ENCODE data around the gene DENND1A.

The DENND1A gene

GRCh38 chr9:123523845-123524244 lies 406.1 kb downstream of the DENND1A start:
- Histone ChIP-seq H3K4me1 (ENCODE audit: insufficient read depth, insufficient read length) (no peaks in the 10 kb centered on the region), H3K36me3 (ENCODE audit: insufficient read depth, insufficient read length, low read length) (no peaks in the 10 kb centered on the region), H3K27me3 (ENCODE audit: insufficient read depth, insufficient read length) (no peaks in the 10 kb centered on the region), H3K9ac (ENCODE audit: insufficient read length, low read depth) (no peak overlapping the region), H3K9me3 (ENCODE audit: insufficient read depth, low read length) (no peaks in the 10 kb centered on the region), H3K4me3 (ENCODE audit: insufficient read length, low read depth) (no peak overlapping the region)
- TF ChIP-seq YY1 (IDR thresholded peaks at IDR 0.05; ENCODE audit: insufficient read depth, insufficient read length): no peak
- TF ChIP-seq SUZ12 (IDR thresholded peaks at IDR 0.05; ENCODE audit: extremely low read depth, insufficient read depth, insufficient read length): no peak
- TF ChIP-seq ZNF274 (IDR thresholded peaks at IDR 0.05; ENCODE audit: low read depth, low read length): no peak
- DNase-seq (ENCODE audit: low read depth, low spot score): no peak

GRCh38 chr9:123523001-123523400 lies 406.9 kb downstream of the DENND1A start:
- Histone ChIP-seq H3K27me3 (ENCODE audit: insufficient read depth, insufficient read length) (no peaks in the 10 kb centered on the region), H3K36me3 (ENCODE audit: insufficient read depth, insufficient read length, low read length) (no peaks in the 10 kb centered on the region), H3K9me3 (ENCODE audit: insufficient read depth, low read length) (no peaks in the 10 kb centered on the region), H3K4me1 (ENCODE audit: insufficient read depth, insufficient read length) (peaks cover 2% of the 10 kb centered on the region), H3K4me3 (ENCODE audit: insufficient read length, low read depth) (no peak overlapping the region), H3K9ac (ENCODE audit: insufficient read length, low read depth) (no peak overlapping the region)
- DNase-seq (ENCODE audit: low read depth, low spot score): no peak
- no peak for TF ChIP-seq YY1 (IDR thresholded peaks at IDR 0.05; ENCODE audit: insufficient read depth, insufficient read length)
- no peak for TF ChIP-seq SUZ12 (IDR thresholded peaks at IDR 0.05; ENCODE audit: extremely low read depth, insufficient read depth, insufficient read length)
- no peak for TF ChIP-seq ZNF274 (IDR thresholded peaks at IDR 0.05; ENCODE audit: low read depth, low read length)

DNA sequence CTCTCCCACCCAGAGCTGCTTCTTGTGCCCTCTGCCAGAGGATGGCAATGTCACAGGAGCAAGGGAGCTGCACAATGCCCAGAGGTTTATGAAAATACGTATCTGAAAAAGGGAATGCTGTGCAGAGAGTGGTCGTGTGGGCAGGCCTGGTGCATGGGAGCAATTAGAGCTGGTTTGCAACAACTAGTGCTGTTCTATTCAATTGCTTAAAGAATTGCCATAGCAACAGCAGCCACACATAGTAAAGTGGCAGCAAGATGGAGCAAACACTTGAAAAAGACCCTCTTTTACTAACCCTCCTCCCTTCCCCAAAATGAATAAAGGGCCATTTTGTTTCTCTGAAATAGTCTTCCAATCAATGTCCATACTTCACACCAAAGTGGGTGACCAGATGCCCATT lies 407.7 kb downstream of the DENND1A start:
- no peaks in the 10 kb centered on the region for H3K36me3 ChIP-seq (ENCODE audit: insufficient read depth, insufficient read length, low read length)
- no peak for TF ChIP-seq ZNF274 (IDR thresholded peaks at IDR 0.05; ENCODE audit: low read depth, low read length)
- TF ChIP-seq SUZ12 (IDR thresholded peaks at IDR 0.05; ENCODE audit: extremely low read depth, insufficient read depth, insufficient read length): no peak
- no peak for TF ChIP-seq YY1 (IDR thresholded peaks at IDR 0.05; ENCODE audit: insufficient read depth, insufficient read length)
- no peaks in the 10 kb centered on the region for H3K27me3 ChIP-seq (ENCODE audit: insufficient read depth, insufficient read length)
- no peak overlapping the region for H3K9ac ChIP-seq (ENCODE audit: insufficient read length, low read depth)
- no peak overlapping the region for H3K4me3 ChIP-seq (ENCODE audit: insufficient read length, low read depth)
- no peaks in the 10 kb centered on the region for H3K9me3 ChIP-seq (ENCODE audit: insufficient read depth, low read length)
- H3K4me1 ChIP-seq (ENCODE audit: insufficient read depth, insufficient read length): peaks cover 2% of the 10 kb centered on the region
- DNase-seq (ENCODE audit: low read depth, low spot score): no peak

DNA sequence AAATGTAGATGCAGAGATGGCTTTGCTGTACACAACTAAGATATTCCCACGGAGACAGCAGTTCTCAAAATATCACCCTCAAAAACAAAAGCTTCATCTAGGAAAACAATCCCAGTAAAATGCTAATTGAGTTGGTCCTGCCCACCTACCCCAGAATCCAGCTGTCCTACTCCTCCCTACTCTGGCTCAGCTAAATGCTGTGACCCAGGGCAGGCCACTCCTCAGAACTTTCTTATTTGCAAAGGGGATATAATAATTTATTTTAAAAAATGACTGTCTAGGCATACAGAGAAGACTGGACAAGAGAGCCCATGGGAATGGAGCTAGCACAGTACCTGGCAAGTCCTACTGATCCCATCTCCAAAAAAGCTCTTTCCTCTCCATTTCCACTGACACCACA lies 411.6 kb downstream of the DENND1A start:
- no peak for DNase-seq (ENCODE audit: low read depth, low spot score)
- peaks cover 2% of the 10 kb centered on the region for H3K4me1 ChIP-seq (ENCODE audit: insufficient read depth, insufficient read length)
- H3K27me3 ChIP-seq (ENCODE audit: insufficient read depth, insufficient read length): no peaks in the 10 kb centered on the region
- no peak overlapping the region for H3K4me3 ChIP-seq (ENCODE audit: insufficient read length, low read depth)
- H3K9me3 ChIP-seq (ENCODE audit: insufficient read depth, low read length): no peaks in the 10 kb centered on the region
- no peaks in the 10 kb centered on the region for H3K36me3 ChIP-seq (ENCODE audit: insufficient read depth, insufficient read length, low read length)
- no peak overlapping the region for H3K9ac ChIP-seq (ENCODE audit: insufficient read length, low read depth)
- TF ChIP-seq ZNF274 (IDR thresholded peaks at IDR 0.05; ENCODE audit: low read depth, low read length) (no peak), SUZ12 (IDR thresholded peaks at IDR 0.05; ENCODE audit: extremely low read depth, insufficient read depth, insufficient read length) (no peak), YY1 (IDR thresholded peaks at IDR 0.05; ENCODE audit: insufficient read depth, insufficient read length) (no peak)

GRCh38 chr9:123517512-123517911 lies 412.4 kb downstream of the DENND1A start:
- DNase-seq (ENCODE audit: low read depth, low spot score): no peak
- no peaks in the 10 kb centered on the region for H3K36me3 ChIP-seq (ENCODE audit: insufficient read depth, insufficient read length, low read length)
- H3K9me3 ChIP-seq (ENCODE audit: insufficient read depth, low read length): no peaks in the 10 kb centered on the region
- no peak overlapping the region for H3K4me3 ChIP-seq (ENCODE audit: insufficient read length, low read depth)
- no peak overlapping the region for H3K9ac ChIP-seq (ENCODE audit: insufficient read length, low read depth)
- TF ChIP-seq ZNF274 (IDR thresholded peaks at IDR 0.05; ENCODE audit: low read depth, low read length): no peak
- no peak for TF ChIP-seq SUZ12 (IDR thresholded peaks at IDR 0.05; ENCODE audit: extremely low read depth, insufficient read depth, insufficient read length)
- TF ChIP-seq YY1 (IDR thresholded peaks at IDR 0.05; ENCODE audit: insufficient read depth, insufficient read length): no peak
- H3K4me1 ChIP-seq (ENCODE audit: insufficient read depth, insufficient read length): peaks cover 2% of the 10 kb centered on the region
- no peaks in the 10 kb centered on the region for H3K27me3 ChIP-seq (ENCODE audit: insufficient read depth, insufficient read length)

GRCh38 chr9:123514766-123515165 lies 415.2 kb downstream of the DENND1A start:
- H3K36me3 ChIP-seq (ENCODE audit: insufficient read depth, insufficient read length, low read length): no peaks in the 10 kb centered on the region
- no peak for DNase-seq (ENCODE audit: low read depth, low spot score)
- H3K9me3 ChIP-seq (ENCODE audit: insufficient read depth, low read length): no peaks in the 10 kb centered on the region
- peaks cover 2% of the 10 kb centered on the region for H3K4me1 ChIP-seq (ENCODE audit: insufficient read depth, insufficient read length)
- no peak for TF ChIP-seq ZNF274 (IDR thresholded peaks at IDR 0.05; ENCODE audit: low read depth, low read length)
- TF ChIP-seq YY1 (IDR thresholded peaks at IDR 0.05; ENCODE audit: insufficient read depth, insufficient read length): no peak
- TF ChIP-seq SUZ12 (IDR thresholded peaks at IDR 0.05; ENCODE audit: extremely low read depth, insufficient read depth, insufficient read length): no peak
- no peak overlapping the region for H3K9ac ChIP-seq (ENCODE audit: insufficient read length, low read depth)
- H3K27me3 ChIP-seq (ENCODE audit: insufficient read depth, insufficient read length): no peaks in the 10 kb centered on the region
- no peak overlapping the region for H3K4me3 ChIP-seq (ENCODE audit: insufficient read length, low read depth)

DNA sequence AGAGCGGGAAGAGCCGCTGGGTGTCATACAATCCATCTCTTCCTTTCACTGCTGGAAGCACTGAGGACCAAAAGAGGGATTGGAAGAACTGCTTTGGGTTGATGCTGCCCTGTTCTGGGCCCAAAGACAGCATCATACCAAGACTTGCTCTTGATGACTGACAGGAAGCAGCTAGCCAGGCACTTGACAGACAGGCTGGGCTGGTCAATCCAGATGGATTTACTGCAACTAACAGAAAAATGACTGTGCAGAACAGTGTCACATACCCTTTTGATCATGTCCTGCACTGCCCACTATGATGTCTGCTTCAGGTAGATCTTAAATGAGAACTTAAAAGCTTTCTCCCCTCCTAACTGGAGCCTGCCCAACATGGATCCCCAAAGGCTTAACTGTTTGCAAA lies 416.4 kb downstream of the DENND1A start:
- no peaks in the 10 kb centered on the region for H3K36me3 ChIP-seq (ENCODE audit: insufficient read depth, insufficient read length, low read length)
- H3K9ac ChIP-seq (ENCODE audit: insufficient read length, low read depth): no peak overlapping the region
- H3K4me3 ChIP-seq (ENCODE audit: insufficient read length, low read depth): no peak overlapping the region
- no peaks in the 10 kb centered on the region for H3K27me3 ChIP-seq (ENCODE audit: insufficient read depth, insufficient read length)
- H3K4me1 ChIP-seq (ENCODE audit: insufficient read depth, insufficient read length): peaks cover 2% of the 10 kb centered on the region
- DNase-seq (ENCODE audit: low read depth, low spot score): no peak
- no peaks in the 10 kb centered on the region for H3K9me3 ChIP-seq (ENCODE audit: insufficient read depth, low read length)
- TF ChIP-seq YY1 (IDR thresholded peaks at IDR 0.05; ENCODE audit: insufficient read depth, insufficient read length) (no peak), ZNF274 (IDR thresholded peaks at IDR 0.05; ENCODE audit: low read depth, low read length) (no peak), SUZ12 (IDR thresholded peaks at IDR 0.05; ENCODE audit: extremely low read depth, insufficient read depth, insufficient read length) (no peak)

Data from NT2/D1 (cell line).